Mucosa of descending colon (tissue), 3 donors: Measurements from ENCODE around the gene MTMR2. TPM values are rescaled to one million over a fixed set of nuclear protein-coding genes. Genes with fewer than 3 reads are reported as not detected.
"Not testable (repeated sequence)": the region's sequence is repeated elsewhere in the genome, so short reads cannot be mapped to it uniquely, and the experiment has no call there.

ENCODE experiments used
- ATAC-seq: fragments of 200-7000 bp; cut with Tn5 transposase; one replicate; pipeline ENCODE4 v1.9.1; 2020; ENCODE audit warnings: mild to moderate bottlenecking, moderate library complexity
- DNase-seq, 3 donors: peaks; one replicate each; pipeline ENCODE4 v3.0.0-alpha.2; 2020
- H3K36me3 ChIP-seq: fragments of 200-600 bp; one replicate; pipeline ENCODE4 v1.8.0; 2021; ENCODE audit warnings: low read depth, mild to moderate bottlenecking
- H3K4me1 ChIP-seq: fragments of 200-600 bp; one replicate; pipeline ENCODE4 v1.8.0; 2021; ENCODE audit warnings: low read depth, mild to moderate bottlenecking
- H3K4me3 ChIP-seq: fragments of 200-600 bp; one replicate; pipeline ENCODE4 v1.8.0; 2021; ENCODE audit warnings: mild to moderate bottlenecking
- H3K9me3 ChIP-seq: fragments of 200-600 bp; one replicate; pipeline ENCODE4 v1.8.0; 2021; ENCODE audit warnings: mild to moderate bottlenecking
- CTCF ChIP-seq: fragments of 200-600 bp; IDR thresholded peaks from one replicate; pipeline ENCODE4 v1.8.0; 2022; ENCODE audit warnings: antibody characterized with exemption, mild to moderate bottlenecking
- intact Hi-C, 2 donors: fragments of 100-400 bp; cut with DNase I in 1 of 2; cut with micrococcal nuclease in 1 of 2; formaldehyde crosslinking; loops; one replicate each; pipeline versions ENCODE4 v1.11.0 to v1.11.1; 2022; cut with DNase I, micrococcal nuclease
- total RNA-seq, 3 donors: library from RNA; stranded (reverse); fragmentation: NEBNext Ultra II Directional in 2 of 3; extraction: Animal tissue kit (Norgen Biotek cat#: 25700) in 2 of 3; gene quantifications; one replicate each; pipeline versions ENCODE4 v1.2.1 to v1.2.4, GENCODE V29; 2021 to 2023
- donor health status: DM: no; HTN: no; CAD: no; lungs with moderate emphysema.
- donor health status: DM: no; HTN: no; CAD: no.
- donor health status: DM: no; HTN: yes; CAD: no.

Gene MTMR2
- total RNA-seq, 3 donors from 2014 or later = 19.9 to 31.1 (median 21.3) TPM

- Histone ChIP-seq H3K4me1 (peaks cover 21% of the 10 kb centered on the region), H3K4me3 (no peak overlapping the region), H3K9me3 (no peaks in the 10 kb centered on the region), H3K36me3 (no peaks in the 10 kb centered on the region)
- DNase-seq (no peak), ATAC-seq (no peak)
- intact Hi-C loops = no loop called here
- no peak for TF ChIP-seq CTCF
Measured at GRCh38 chr11:95888439-95888838, 35.5 kb downstream of the MTMR2 start.

- Histone ChIP-seq H3K9me3 (no peaks in the 10 kb centered on the region), H3K4me1 (peaks cover 7% of the 10 kb centered on the region), H3K4me3 (no peak overlapping the region), H3K36me3 (no peaks in the 10 kb centered on the region)
- TF ChIP-seq CTCF = no peak
- no peak for ATAC-seq
- no peak for DNase-seq
- intact Hi-C loops = no loop called here
Measured at GRCh38 chr11:95886462-95886861, 37.4 kb downstream of the MTMR2 start.

GRCh38 chr11:95884802-95885201, 39.1 kb downstream of the MTMR2 start:
- no peak overlapping the region for H3K4me3 ChIP-seq
- no peak for ATAC-seq
- intact Hi-C loops = no loop called here
- DNase-seq = no peak
- no peaks in the 10 kb centered on the region for H3K9me3 ChIP-seq
- no peaks in the 10 kb centered on the region for H3K4me1 ChIP-seq
- H3K36me3 ChIP-seq = no peaks in the 10 kb centered on the region
- TF ChIP-seq CTCF = no peak

DNA sequence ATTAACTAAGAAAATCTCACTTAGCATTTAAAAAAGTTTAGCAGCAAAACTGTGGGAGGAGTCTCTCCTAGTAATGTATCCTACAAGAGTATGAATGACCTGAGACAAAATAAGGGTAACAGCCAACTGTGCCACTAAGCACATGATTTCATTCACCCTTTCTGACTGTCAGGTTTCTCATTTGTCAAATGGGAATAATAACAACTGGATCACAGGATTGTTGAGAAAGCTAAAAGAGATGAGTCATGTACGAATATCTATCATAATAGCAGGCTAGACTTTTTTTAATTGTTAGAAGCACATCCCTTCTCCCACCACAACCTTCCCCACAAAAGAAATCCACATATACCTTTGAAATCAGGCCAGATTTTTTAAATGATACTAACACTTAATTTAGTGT, 39.5 kb downstream of the MTMR2 start:
- no peak for ATAC-seq
- intact Hi-C loops = no loop called here
- DNase-seq = no peak
- no peak overlapping the region for H3K4me3 ChIP-seq
- no peak for TF ChIP-seq CTCF
- H3K36me3 ChIP-seq = no peaks in the 10 kb centered on the region
- H3K4me1 ChIP-seq = no peaks in the 10 kb centered on the region
- no peaks in the 10 kb centered on the region for H3K9me3 ChIP-seq

GRCh38 chr11:95883381-95883780, 40.5 kb downstream of the MTMR2 start:
- DNase-seq = no peak
- no peaks in the 10 kb centered on the region for H3K9me3 ChIP-seq
- H3K36me3 ChIP-seq = no peaks in the 10 kb centered on the region
- TF ChIP-seq CTCF = no peak
- H3K4me3 ChIP-seq = no peak overlapping the region
- H3K4me1 ChIP-seq = no peaks in the 10 kb centered on the region
- intact Hi-C loops = no loop called here
- no peak for ATAC-seq

DNA sequence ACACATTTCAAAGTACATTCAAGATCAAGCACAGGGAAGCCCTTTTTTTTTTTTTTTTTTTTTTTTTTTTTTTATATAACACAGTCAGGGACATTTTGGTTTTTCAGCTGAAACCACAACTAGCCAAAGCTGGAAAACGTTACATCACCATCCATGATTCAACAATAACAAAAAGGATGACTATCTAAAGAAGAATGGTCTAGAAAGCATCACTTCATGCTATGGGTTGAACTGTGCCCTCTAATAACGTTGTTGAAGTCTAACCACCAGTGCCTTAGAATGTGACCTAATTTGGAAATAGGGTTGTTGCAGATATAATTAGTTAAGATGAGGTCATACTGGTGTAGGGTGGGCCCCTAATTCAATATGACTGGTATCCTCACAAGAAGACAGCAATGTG, 46.6 kb downstream of the MTMR2 start:
- Histone ChIP-seq H3K36me3 (no peaks in the 10 kb centered on the region), H3K4me3 (no peak overlapping the region), H3K4me1 (no peaks in the 10 kb centered on the region), H3K9me3 (no peaks in the 10 kb centered on the region)
- DNase-seq = no peak
- peak; percentile 22 for ATAC-seq
- intact Hi-C loops = no loop called here
- no peak for TF ChIP-seq CTCF

DNA sequence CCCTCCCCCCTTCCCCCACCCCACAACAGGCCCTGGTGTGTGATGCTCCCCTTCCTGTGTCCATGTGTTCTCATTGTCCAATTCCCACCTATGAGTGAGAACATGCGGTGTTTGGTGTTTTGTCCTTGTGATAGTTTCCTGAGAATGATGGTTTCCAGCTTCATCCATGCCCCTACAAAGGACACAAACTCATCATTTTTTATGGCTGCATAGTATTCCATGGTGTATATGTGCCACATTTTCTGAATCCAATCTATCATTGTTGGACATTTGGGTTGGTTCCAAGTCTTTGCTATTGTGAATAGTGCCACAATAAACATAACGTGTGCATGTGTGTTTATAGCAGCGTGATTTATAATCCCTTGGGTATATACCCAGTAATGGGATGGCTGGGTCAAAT, 53.0 kb downstream of the MTMR2 start:
- H3K4me1 ChIP-seq, ATAC-seq, DNase-seq, H3K36me3 ChIP-seq, H3K9me3 ChIP-seq, intact Hi-C loops, H3K4me3 ChIP-seq: not testable (repeated sequence)
